ENCODE measurements around the gene CDH15. TPM values are rescaled to one million over a fixed set of nuclear protein-coding genes. Genes with fewer than 3 reads are reported as not detected.

The CDH15 gene
- total RNA-seq, 1 donor from 2014 or later = 0.35 TPM

- no peaks in the 10 kb centered on the region for H3K27me3 Mint-ChIP-seq (ENCODE audit: unreplicated experiment)
- no peaks in the 10 kb centered on the region for H3K9me3 Mint-ChIP-seq (ENCODE audit: unreplicated experiment)
- TF ChIP-seq CTCF (IDR thresholded peaks at IDR 0.05) = no peak
- H3K4me1 Mint-ChIP-seq (ENCODE audit: unreplicated experiment) = peaks cover 16% of the 10 kb centered on the region
- H3K36me3 Mint-ChIP-seq (ENCODE audit: unreplicated experiment) = peaks cover 10% of the 10 kb centered on the region
- DNase-seq (ENCODE audit: extremely low spot score, unreplicated experiment) = no peak
- no peak overlapping the region for H3K27ac Mint-ChIP-seq (ENCODE audit: unreplicated experiment)
- no peak overlapping the region for H3K4me3 Mint-ChIP-seq (ENCODE audit: unreplicated experiment)
Observed at GRCh38 chr16:89154390-89155183, 17.0 kb upstream of the CDH15 start.

- Mint-ChIP-seq H3K9me3 (ENCODE audit: unreplicated experiment) (no peaks in the 10 kb centered on the region), H3K4me3 (ENCODE audit: unreplicated experiment) (no peak overlapping the region), H3K27me3 (ENCODE audit: unreplicated experiment) (no peaks in the 10 kb centered on the region), H3K27ac (ENCODE audit: unreplicated experiment) (peak overlapping the region; percentile 62), H3K36me3 (ENCODE audit: unreplicated experiment) (peaks cover 8% of the 10 kb centered on the region), H3K4me1 (ENCODE audit: unreplicated experiment) (peaks cover 16% of the 10 kb centered on the region)
- no peak for TF ChIP-seq CTCF (IDR thresholded peaks at IDR 0.05)
- DNase-seq (ENCODE audit: extremely low spot score, unreplicated experiment) = no peak
Observed at GRCh38 chr16:89155184-89155679, 16.3 kb upstream of the CDH15 start.

GRCh38 chr16:89155851-89156739, 15.5 kb upstream of the CDH15 start:
- Mint-ChIP-seq H3K27ac (ENCODE audit: unreplicated experiment) (peak overlapping the region; percentile 14), H3K36me3 (ENCODE audit: unreplicated experiment) (peaks cover 5% of the 10 kb centered on the region), H3K4me1 (ENCODE audit: unreplicated experiment) (peaks cover 16% of the 10 kb centered on the region), H3K27me3 (ENCODE audit: unreplicated experiment) (no peaks in the 10 kb centered on the region), H3K4me3 (ENCODE audit: unreplicated experiment) (no peak overlapping the region), H3K9me3 (ENCODE audit: unreplicated experiment) (no peaks in the 10 kb centered on the region)
- TF ChIP-seq CTCF (IDR thresholded peaks at IDR 0.05) = no peak
- no peak for DNase-seq (ENCODE audit: extremely low spot score, unreplicated experiment)

- no peaks in the 10 kb centered on the region for H3K9me3 Mint-ChIP-seq (ENCODE audit: unreplicated experiment)
Observed at GRCh38 chr16:89156740-89157645, 14.6 kb upstream of the CDH15 start.

More at GRCh38 chr16:89156740-89157645, 14.6 kb upstream of the CDH15 start:
- no peak for TF ChIP-seq CTCF (IDR thresholded peaks at IDR 0.05)
- H3K4me1 Mint-ChIP-seq (ENCODE audit: unreplicated experiment) = peaks cover 16% of the 10 kb centered on the region
- no peak for DNase-seq (ENCODE audit: extremely low spot score, unreplicated experiment)
- H3K27ac Mint-ChIP-seq (ENCODE audit: unreplicated experiment) = no peak overlapping the region
- H3K27me3 Mint-ChIP-seq (ENCODE audit: unreplicated experiment) = no peaks in the 10 kb centered on the region
- H3K36me3 Mint-ChIP-seq (ENCODE audit: unreplicated experiment) = peaks cover 3% of the 10 kb centered on the region
- H3K4me3 Mint-ChIP-seq (ENCODE audit: unreplicated experiment) = no peak overlapping the region

Data from osteocyte (in vitro differentiated cells).